HG03039 (cell line): ENCODE measurements around the gene PRKAG2.
"Not testable (repeated sequence)": the region's sequence is repeated elsewhere in the genome, so short reads cannot be mapped to it uniquely, and the experiment has no call there.

ENCODE experiments used
- ATAC-seq: cut with Tn5 transposase; IDR thresholded peaks from one replicate; pipeline ENCODE4 v1.9.1; 2021; ENCODE audit warnings: mild to moderate bottlenecking, moderate library complexity; ENCODE audit not compliant: unreplicated experiment

PRKAG2 gene

DNA sequence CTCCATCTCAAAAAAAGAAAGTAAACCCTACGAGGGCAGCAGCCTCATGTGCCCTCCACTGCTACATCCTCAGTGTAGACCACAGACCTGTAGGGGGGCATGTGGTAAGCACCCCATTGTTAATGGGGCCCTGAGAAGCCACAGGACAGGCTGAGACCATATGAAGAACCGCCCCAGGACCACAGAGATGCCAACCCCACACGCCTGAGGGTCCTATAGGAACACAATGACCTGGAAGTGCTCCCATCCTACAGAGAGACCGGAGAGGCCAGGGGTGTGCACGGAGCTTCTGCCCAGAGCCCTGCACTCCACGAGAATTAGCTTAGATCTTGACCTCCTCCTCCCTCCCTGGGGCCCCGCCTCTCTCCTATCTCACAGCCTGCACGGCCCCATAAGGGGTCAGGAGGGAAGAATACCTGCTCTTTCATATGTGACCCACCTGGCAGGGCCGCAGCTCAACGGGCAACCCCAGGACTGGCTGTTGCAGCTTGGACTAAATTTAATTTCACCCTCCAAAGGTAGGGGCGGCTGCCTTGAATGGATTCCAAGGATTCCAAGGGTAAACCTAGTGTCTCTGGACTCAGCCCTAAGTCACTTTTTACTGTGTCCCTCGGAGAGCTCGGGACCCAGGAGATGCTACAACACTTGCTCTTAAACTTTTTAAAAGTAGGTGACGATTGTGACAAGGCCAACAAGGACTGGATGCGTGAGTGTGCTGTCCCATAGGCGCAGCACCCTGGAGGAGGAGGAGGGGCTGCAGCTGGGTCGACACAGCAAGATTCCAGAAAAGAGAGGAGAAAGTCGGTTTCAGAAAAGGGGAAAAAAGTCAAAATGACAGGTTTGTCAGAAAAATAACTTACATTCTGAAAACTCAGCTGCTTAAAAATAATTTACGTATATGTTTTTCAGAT, 24.2 kb downstream of the PRKAG2 start:
- ATAC-seq = no peak

DNA sequence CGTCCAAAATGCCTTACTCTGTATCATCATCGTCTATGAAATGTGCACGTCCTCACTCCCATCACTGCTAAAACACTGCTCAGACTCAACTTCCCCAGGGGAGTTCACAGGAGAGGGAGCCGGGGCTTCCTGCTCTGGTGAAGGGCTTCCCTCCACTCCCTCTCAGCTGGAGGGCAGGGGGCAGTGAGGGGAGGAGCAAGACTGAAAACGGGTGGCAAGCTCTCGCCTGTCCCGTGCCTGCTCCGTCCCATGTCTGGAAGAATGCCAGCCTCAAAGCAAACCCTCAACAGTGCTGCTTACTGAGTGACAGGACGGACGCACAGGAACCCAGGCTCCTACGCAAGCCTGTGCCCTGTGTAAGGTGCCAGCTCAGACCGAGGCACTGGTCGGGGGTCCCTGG, 25.1 kb downstream of the PRKAG2 start:
- no peak for ATAC-seq

DNA sequence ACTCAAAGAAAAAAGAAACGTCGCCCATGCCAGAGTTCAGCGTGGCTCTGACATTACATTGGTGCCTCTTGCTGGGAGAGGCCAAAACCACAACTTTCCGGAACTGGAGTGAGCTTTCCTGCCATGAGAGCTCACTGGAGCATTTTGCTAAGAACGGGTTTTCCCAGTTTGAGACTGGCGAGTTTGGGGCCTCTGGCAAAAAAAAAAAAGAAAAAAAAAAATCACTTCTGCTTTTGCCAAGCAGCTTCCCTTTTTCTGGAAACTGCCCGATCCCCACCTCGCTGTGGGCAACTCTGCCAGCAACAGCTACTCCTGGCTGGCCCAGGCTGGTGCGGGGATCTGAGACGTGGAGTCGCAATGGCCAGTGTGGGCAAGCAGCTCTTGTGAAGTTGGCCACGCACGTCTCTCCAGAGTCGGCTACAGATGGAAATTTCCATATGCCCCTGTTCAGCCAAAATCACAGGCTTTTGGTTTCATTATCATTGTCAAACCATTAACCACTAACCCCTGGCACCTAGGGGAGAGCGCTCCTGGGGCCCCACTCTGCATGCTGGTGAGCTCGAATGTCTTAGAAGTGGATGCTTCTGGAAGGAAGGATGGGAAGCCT, 25.7 kb downstream of the PRKAG2 start:
- no peak for ATAC-seq

DNA sequence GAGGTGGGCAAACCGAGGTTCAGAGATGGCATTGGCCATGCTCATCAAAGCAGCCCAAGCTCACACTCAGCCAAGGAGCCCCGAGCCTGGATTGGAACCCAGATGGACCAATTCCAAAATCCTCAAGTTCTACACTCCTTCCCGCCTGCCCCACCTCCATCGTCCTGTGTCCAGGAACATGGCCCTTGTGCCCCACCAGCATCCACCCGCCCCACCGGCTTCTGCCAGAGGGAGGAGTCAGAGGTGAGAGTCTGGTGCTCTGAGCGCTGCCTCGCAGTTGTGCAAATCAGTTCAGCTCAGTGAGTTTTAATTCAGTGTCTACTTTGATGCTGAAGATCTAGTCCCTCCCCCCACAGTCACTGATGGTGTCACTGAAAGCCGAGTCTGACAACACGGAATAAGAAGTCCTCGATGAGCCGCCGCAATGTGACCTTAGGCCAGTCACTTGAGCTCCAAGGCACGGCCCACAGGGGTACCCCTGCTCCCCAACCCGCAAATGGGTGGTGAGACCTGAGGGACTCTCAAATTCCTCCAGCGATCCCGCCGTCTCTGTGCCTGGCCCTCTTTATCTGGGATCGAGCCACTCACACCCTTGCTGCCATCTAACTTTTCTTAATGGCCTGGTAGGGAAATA, 26.3 kb downstream of the PRKAG2 start:
- no peak for ATAC-seq

DNA sequence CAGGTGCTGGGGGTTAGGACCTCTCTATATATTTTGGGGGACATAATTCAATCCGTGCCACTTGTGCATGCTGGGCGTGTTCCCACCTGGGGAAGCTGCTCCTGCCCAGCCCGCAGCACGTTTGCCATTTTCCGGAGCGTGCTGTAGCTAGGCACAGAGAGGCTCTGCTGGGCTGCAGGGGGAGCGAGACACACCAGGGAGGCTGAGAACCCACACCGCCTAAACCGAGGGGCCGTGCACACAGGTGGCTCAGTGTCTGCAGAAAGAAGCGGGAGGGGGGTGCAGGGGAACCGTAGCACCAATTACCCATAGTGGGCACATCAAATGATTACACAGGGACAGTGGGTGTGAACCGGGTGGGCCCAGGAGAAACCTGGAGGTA, 27.0 kb downstream of the PRKAG2 start:
- no peak for ATAC-seq

DNA sequence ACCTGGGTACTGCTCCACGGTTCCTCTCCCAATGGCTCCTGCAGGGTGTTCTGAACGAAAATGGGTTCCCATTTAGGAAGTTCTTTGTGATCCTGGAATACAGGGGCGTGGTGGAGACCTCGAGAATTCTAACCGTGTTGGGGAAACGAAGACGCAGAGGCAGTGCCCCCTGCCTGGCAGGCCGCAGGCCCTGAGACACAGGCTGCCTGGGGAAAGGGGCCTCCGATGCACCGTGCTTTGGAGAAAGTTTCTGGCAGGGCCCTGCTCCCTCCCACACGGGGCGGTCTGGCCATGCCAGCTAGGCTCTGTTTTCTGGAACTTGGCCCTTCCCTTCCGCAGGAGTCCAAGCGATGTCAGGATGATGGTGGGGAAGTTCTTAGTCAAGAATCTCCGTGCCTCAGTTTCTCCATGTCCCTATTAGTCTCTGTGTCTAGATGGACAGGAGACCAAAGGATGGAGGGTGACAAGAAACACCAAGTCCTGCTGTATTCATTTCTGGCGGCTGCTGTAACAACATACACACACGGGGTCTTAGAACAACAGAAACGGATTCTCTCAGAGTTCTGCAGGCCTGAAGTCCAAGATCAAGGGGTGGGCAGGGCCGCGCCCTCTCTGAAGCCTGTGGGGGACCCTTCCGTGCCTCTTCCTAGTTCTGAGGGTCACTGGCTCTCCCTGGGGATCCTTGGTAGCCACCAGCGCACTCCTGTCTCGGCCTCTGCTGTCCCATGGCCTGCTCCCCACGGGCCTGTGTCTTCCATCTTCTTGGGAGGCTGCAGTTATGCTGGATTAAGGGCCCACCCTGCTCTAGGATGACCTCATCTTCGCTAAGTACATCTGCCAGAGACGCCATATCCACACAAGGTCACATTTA, 27.7 kb downstream of the PRKAG2 start:
- ATAC-seq = no peak

DNA sequence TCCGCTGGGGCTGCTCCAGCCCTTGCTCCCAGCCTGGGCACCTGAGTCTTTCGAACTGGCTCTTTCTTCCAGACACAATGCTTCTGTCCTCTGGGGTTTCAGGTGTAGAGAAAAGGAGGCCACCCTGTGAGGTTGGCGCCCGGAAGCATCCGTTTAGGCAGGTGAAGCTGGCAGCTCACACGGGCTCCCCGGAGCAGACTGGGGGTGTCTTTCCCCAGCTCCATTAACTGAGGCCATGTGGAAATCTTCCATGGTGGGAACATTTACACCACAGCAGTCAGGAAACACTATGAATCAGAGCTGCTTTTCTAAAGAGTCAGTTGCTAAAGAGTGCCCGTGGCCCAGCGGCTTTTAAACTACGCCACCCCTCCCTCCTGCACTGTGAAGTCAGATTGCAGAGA, 29.2 kb downstream of the PRKAG2 start:
- no peak for ATAC-seq

DNA sequence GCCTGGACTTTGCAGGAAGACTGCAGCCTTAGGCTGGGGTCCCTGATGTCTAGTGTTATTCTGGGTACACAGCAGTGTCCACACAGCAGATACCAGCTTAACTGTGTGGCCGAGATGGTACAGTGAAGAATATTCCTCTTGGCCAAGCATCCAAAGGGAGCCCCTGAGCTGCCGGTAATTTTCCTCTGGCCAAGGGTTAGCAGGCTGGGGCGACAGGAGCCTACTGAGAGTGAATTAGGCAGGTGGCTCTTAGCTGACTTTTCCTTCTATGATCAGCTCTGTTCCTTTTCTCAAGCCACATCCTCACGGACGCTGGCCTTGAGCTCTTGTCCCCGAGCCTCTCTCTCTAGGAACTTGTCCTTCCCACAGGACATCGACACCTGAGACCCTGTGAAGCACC, 29.8 kb downstream of the PRKAG2 start:
- no peak for ATAC-seq

DNA sequence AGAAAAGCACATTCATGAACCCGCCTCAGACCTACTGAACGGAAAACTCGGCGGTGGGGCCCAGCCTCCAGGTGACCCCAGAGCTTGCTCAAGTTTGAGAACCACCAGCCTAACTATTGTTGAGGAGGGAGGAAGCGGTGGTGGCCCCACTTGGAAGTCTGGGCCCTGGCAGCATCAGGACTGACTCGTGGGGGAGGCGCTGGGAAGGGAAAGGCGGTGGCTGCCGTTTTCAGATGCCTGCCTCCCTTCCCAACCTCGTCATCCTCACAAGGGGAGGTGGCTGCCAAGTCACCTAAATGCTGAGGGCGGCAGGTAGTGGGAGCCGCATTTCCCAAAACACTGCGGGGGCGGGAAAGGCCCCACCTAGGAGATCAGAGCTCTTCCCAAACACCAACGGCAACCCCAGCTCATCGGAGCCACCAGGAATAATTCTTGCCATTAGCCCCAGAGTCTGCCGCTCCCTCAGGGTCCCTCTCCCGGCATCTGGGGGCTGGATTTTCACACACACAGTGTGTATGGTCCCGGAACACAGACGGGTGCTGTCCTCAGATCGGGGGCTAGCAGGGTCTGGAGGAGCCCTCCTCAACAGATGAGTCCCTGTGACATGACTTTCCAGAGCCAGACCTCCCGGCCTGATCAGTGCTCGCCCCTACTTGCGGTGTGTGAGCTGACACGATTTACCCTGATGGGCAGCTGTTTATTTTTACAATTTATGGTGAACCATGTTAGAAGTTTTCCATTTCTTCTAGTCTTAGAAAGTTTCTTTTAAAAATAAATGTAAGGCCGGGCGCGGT, 31.3 kb downstream of the PRKAG2 start:
- no peak for ATAC-seq

DNA sequence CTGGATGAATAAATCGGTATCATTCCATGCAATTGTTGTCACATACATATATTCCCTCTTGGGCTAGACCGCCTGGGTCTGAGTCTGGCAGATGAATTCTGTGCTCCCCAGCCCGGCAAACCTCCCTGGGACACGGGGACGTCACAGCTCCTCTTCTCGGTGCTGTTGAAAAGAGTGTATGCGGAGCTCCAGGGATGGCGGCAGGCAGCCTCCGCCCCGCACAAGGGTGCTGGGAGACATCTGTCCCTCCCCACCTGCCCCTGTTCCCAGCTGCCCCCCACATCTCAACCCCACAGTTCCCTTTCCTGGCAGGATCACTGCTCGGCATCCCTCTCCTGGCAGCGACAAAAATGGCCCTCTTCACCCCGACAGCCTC, 32.1 kb downstream of the PRKAG2 start:
- ATAC-seq = no peak

DNA sequence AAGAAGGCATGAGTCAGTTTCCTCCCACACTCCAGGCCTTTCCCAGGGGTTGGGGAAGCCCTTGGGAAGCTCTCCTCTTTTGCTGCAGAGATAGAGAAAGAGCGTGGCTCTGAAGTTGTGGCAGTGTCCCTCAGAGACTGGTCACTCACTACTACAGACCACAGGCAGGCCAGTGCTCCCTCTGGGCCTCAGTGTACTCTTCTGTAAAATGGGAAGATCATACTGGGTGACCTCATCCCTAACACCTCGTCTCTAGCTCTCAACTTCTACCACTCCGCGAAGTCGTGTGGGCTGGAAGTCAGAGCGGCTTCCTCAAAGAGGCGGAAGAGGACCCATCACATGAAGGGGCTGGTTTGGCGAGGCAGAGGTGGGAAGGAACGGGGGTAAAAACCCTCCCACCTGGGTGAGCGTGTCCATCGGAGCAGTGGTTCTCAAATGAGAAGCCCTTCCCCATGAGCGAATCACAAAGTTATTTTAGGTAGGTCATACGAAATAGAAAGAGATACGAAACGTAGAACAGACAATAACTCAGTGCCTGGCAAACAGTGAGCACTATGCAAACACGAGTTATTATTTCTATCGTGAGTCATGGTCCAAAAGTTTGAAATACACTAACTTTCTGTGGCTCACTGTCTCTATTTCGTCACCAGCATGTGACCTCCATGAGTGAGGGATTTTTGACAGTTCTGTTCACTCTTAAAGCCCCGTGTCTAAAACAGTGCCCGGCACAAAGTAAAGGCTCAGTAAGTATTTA, 32.7 kb downstream of the PRKAG2 start:
- no peak for ATAC-seq

DNA sequence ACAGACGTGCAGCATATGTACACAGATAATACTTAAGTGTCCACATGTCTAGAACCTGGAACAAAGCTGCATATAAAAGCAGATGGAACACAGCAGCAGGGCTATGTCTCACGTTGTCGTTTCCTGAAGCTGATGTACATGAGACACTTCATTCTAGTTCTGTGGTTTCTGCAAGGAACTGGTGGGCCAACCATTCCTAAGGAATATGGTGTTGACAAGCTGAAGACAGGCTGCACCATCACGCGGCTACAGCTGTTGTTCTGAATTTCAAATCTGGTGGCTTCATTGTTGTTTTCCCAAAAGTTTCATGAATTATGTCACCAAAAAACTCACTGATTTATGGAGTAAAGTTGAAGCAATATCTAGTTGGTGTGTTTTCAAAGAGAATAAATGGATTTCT, 33.7 kb downstream of the PRKAG2 start:
- no peak for ATAC-seq

DNA sequence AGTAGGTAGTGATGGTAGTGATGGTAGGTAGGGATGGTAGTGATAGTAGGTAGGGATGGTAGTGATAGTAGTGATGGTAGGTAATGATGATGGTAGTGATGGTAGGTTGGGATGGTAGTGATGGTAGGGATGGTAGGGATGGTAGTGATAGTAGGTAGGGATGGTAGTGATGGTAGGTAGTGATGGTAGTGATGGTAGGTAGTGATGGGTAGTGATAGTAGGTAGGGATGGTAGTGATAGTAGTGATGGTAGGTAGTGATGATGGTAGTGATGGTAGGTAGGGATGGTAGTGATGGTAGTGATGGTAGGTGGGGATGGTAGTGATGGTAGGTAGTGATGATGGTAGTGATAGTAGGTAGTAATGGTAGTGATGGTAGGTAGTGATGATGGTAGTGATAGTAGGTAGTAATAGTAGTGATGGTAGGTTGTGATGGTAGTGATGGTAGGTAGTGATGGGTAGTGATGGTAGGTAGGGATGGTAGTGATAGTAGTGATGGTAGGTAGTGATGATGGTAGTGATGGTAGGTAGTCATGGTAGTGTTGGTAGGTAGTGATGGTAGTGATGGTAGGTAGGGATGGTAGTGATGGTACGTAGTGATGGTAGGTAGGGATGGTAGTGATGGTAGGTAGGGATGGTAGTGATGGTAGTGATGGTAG, 35.4 kb downstream of the PRKAG2 start:
- not testable (repeated sequence) for ATAC-seq

DNA sequence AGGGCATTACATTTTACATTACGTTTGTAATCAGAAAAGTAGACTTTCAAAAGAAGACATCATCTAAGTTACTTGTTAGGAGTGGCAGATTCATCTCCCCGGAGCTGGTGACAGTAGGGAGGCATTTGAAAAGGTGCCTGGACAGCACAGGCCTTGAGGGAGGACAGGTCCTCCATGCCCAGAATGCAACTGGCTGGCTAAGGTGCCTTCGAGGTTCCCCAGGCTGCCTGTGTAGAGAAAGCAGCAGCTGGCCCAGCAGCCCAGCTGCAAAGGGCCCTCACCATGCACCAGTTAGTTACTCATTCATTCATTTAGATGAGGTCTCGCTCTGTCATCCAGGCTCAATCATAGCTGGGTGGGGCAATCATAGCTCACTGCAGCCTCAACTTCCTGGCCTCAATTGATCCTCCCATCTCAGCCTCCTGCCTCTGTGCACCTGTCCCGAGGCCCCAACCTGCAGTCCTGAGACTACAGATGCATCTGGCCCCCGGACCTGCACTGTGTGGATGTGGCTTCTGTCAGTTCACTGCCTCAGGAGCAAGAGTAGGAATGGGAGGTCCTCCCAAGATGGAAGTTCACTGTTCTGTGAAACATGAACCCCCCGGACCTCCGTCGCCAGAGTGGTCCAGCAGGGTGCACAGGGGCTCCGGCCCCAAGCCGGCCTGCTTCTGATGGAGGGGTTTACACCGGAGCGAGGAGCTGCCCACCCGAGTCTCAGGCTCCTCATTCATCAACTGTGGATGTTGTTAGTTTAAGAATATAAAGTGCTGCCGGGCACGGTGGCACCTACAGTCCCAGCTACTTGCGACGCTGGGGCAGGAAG, 36.6 kb downstream of the PRKAG2 start:
- no peak for ATAC-seq

DNA sequence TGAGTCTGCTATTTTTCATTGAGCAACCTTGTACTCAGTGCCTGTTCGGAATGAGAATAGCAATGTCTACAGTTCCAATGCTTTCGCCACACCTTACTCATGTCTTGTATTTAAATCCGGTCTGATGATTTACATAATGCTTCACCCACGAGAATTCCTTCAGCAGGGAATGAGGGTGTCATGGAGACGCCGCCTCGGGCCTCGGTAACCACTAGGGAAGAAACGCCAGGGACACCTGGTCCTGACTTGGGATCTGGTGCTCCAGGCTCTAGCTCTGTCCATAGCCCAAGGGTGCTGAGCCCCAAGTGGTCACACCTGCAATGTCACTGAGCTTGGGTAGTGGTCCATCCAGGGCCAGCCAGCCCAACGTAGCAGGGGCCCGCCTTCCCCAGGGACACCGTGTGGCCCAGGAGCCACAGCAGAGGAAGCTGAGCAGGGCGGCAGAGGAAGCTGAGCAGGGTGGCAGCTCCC, 37.4 kb downstream of the PRKAG2 start:
- no peak for ATAC-seq

DNA sequence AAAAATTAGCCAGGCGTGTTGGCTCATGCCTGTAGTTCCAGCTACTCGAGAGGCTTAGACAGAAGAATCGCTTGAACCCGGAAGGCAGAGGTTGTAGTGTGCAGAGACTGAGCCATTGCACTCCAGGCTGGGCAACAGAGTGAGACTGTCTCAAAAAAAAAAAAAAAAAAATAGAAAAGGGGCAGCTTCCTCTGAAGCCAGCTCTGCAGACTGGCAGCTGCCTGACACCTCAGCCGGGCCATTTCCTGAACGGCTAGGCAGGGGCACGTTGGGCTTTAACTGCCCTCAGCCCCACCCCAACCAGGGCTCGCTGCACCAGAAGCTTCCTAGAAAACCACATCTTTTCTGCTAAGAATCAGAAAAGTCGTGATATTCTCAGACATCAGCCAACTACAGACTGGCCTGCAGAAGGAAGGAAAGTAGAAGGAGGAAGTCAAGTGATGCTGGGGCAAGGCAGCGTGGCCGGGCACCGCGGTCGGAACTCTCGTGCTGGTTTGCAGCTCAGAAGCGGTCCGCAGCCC, 38.0 kb downstream of the PRKAG2 start:
- ATAC-seq = no peak

DNA sequence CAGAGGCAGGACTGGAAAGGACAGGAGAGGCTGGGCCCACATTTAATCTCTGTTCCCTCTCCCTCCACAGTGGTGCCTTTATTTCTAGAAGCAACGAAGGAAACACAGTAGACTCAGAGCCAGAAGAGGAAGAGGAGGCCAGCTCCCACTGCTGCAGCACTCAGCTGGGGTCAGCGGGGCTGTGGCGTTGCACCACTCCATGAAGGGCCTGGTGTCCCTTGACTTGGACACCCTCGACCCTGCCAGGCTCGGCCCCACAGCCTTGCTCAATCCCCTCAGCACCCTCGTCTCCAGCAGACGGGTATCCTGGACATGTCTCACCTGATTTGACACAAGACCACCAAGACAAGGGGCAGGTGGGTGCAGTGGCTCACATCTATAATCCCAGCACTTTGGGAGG, 38.8 kb downstream of the PRKAG2 start:
- ATAC-seq = no peak
